ENCODE measurements around the gene RRM1.

DNA sequence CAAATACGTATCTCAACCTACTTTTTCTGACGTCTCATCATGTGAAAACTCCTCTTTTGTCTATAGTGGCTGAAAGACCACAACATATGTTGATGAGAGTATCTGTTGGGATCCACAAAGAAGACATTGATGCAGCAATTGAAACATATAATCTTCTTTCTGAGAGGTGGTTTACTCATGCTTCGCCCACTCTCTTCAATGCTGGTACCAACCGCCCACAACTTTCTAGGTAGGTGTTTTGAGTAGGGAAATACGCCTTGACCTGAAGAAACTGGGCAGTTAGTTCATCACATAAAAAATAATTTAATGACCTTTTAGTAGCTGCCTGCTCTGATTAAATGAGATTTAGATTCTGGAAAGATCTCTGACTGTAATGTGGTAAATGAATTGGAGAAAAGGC is 17.2 kb downstream of the RRM1 start:
- TF ChIP-seq, protein P1, sequence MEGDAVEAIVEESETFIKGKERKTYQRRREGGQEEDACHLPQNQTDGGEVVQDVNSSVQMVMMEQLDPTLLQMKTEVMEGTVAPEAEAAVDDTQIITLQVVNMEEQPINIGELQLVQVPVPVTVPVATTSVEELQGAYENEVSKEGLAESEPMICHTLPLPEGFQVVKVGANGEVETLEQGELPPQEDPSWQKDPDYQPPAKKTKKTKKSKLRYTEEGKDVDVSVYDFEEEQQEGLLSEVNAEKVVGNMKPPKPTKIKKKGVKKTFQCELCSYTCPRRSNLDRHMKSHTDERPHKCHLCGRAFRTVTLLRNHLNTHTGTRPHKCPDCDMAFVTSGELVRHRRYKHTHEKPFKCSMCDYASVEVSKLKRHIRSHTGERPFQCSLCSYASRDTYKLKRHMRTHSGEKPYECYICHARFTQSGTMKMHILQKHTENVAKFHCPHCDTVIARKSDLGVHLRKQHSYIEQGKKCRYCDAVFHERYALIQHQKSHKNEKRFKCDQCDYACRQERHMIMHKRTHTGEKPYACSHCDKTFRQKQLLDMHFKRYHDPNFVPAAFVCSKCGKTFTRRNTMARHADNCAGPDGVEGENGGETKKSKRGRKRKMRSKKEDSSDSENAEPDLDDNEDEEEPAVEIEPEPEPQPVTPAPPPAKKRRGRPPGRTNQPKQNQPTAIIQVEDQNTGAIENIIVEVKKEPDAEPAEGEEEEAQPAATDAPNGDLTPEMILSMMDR (optimal IDR thresholded peaks at IDR 0.05 in 1 of 3, IDR thresholded peaks at IDR 0.05 in 1 of 3, conservative IDR thresholded peaks at IDR 0.05 in 1 of 3; ENCODE audit: extremely low read depth in 1 of 3, insufficient read depth in 2 of 3, low read length in 3 of 3): no peak
- TF ChIP-seq EZH2 (IDR thresholded peaks at IDR 0.05; ENCODE audit: low read length): no peak

Data from keratinocyte (primary cell).